Amniotic stem cell (primary cell): ENCODE data around the gene LYPD3.
A peak's percentile ranks its signal among the peaks of the same experiment; 100 is the strongest.

Source experiments
- DNase-seq: peaks from one replicate; lab custom pipeline; 2025; lab: John Stamatoyannopoulos, UW

The LYPD3 gene

DNA sequence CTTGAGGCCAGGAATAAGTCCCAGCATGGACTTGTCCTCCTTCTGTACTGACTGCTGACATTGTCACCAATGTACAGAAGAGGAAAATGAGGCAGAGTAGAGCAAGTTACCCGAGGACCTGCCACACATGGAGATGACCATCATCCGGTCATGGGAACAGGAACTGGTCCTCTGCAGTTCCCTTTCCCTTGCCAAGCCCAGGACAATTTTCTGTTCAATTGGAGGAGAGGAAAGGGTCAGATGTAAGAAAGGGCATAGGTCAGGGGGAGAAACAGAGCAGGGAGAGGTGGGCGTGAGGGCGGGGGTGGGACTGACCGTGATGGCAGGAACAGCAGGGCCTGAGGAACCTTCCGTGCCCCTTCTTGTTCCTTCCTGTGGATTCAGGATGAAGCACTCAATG is 20.5 kb upstream of the LYPD3 start:
- no peak for DNase-seq

- no peak for DNase-seq
These were observed 17.9 kb upstream of the LYPD3 start for GRCh38 chr19:43483281-43483680.

GRCh38 chr19:43482193-43482592 is 16.8 kb upstream of the LYPD3 start:
- no peak for DNase-seq

GRCh38 chr19:43481701-43482100 is 16.3 kb upstream of the LYPD3 start:
- DNase-seq = no peak

GRCh38 chr19:43480574-43480973 is 15.2 kb upstream of the LYPD3 start:
- no peak for DNase-seq

- DNase-seq = no peak
These were observed 14.7 kb upstream of the LYPD3 start for GRCh38 chr19:43479961-43480561.

- no peak for DNase-seq
These were observed 13.8 kb upstream of the LYPD3 start for GRCh38 chr19:43479226-43479625.

- DNase-seq = no peak
These were observed 12.9 kb upstream of the LYPD3 start for GRCh38 chr19:43478323-43478722.

DNA sequence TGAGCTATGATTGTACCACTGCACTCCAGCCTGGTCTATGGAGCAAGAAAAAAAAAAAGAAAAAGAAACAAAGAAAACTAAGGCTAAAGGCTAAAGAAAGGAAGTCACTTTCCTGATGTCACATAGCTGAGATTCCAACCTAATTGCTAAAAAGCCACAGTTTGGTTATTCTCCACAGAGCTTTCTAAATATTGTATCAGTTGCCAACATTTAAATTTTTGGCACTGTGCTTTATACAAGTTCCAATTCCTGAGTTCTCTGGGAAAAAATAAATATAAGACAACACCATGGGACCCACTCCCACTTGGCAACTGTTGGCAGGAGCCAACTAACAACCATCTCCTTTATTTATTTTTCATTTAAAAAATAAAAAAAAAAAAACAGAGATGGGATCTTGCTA is 11.2 kb upstream of the LYPD3 start:
- peak; percentile 4 for DNase-seq

GRCh38 chr19:43474986-43475705 is 9.7 kb upstream of the LYPD3 start:
- DNase-seq = peak; percentile 68

DNA sequence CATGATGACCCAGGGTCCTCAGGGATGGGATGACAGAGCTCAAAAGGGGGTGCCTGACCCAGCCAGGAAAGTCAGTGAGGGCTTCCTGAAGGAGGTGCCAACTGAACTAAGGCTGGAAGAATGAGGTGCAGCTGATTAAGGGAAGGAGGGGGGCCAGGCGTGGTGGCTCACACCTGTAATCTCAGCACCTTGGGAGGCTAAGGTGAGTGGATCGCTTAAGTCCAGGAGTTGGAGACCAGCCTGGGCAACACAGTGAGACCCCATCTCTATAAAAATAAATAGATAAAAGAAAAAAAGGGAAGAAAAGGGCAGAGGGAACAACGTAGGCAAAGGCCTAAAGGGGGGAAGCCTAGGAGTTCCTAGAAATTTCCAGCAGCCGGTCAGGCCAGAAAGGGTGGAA is 9.1 kb upstream of the LYPD3 start:
- DNase-seq = no peak

GRCh38 chr19:43471091-43471490 is 5.7 kb upstream of the LYPD3 start:
- no peak for DNase-seq

- peak; percentile 2 for DNase-seq
These were observed 4.9 kb upstream of the LYPD3 start for GRCh38 chr19:43470288-43470687.

DNA sequence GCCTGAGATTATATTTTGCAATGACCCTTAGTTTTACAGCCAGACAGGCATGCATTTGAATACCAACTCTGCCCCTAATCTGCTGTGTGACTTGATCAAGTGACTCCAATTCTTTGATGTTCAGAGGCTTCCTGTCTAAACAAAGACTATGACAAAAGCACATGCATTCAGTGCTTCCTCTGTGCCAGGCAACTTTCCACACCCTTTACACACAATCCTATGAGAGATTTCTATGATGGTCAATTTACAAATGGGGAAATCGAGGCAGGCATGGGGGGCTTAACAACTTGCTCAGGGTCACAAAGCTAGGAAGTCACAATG is 3.7 kb upstream of the LYPD3 start:
- DNase-seq = no peak

- no peak for DNase-seq
These were observed 3.1 kb upstream of the LYPD3 start for GRCh38 chr19:43468354-43469159.

DNA sequence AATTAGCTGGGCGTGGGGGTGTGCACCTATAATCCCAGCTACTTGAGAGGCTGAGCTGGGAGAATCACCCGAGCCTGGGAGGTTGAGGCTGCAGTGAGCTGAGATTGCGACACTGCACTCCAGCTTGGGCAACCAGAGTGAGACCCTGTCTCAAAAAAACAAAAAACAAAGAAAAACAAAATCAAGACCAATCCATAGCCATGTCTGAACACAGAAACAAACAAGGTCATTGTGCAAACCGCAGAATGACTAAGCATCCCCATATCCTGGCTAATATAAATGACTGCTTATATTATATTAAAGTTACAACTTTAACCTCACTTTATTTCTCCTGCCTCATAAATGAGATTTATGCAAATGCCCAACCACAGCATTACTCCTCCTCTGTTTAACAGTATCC is 2.3 kb upstream of the LYPD3 start:
- no peak for DNase-seq

DNA sequence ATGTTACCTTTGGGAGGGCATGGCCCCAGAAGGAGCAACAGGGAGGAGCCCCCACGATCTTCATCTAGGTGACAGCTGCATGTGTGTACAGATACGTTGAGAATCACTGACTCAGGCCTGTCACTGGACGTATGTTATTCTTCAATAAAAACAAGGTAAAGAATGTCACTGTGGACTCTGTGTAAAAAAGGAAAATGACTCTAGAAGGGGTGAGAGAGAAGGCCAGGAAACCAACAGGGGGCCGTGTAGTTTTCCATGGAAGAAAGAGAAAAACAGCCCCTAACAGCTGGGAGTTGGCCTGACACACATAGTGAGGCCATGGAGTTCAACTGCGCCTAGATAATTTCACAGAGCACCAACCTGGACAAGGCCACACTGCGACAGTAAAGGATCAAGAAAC is 1.9 kb upstream of the LYPD3 start:
- DNase-seq = no peak

GRCh38 chr19:43466793-43467192 is 1.4 kb upstream of the LYPD3 start:
- no peak for DNase-seq

- no peak for DNase-seq
These were observed 1.2 kb downstream of the LYPD3 start for GRCh38 chr19:43464134-43464775.

- DNase-seq = peak; percentile 88
These were observed 1.9 kb downstream of the LYPD3 start for GRCh38 chr19:43463381-43464133.

DNA sequence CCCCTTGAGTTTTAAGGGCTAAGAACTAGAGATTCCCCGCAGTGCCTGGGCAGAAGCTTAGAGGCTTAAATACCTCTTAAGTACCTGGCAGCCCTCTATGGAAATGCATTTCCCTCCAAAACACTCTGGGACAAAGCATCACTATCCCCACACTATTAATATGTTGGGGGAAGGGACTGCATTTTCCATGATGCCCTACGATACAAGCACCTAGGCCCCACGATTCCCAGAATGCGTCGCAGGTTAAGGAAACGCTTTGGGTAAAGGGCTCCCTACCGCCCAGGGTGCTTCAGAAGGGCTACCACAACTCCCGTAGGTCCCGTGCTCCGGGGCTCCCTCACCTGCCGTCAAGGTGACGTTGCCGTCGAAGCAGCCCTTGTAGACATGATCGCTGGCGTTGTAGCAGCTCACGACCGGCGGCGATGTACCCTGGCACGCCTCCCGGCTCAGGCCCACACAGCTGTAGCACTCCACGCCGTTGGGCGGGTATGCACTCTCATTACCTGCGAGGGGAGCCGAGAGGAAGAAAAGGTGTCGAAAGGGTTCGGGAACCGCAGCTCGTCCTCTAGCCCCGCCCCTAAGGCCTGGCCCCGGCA is 2.5 kb downstream of the LYPD3 start:
- DNase-seq = no peak

- DNase-seq = no peak
These were observed 3.0 kb downstream of the LYPD3 start for GRCh38 chr19:43462383-43462782.
